OCI-LY7 (cell line): Measurements from ENCODE around the gene CD2BP2. TPM values are rescaled to one million over a fixed set of nuclear protein-coding genes. Genes with fewer than 3 reads are reported as not detected.
A peak's percentile ranks its signal among the peaks of the same experiment; 100 is the strongest.

ENCODE experiments used
- BruUV-seq: library from RNA; stranded (reverse); fragments of 400-500 nt; replicated peaks from 2 replicates; lab custom pipeline; 2021; lab: Mats Ljungman, UMichigan
- CTCF ChIA-PET: fragments of 300-600 bp; sonication (Branson Sonifier 250); formaldehyde crosslinking; loops from one replicate; lab custom pipeline; 2022; ENCODE audit warnings: antibody characterized with exemption; ENCODE audit not compliant: unreplicated experiment; lab: Charles Lee
- POLR2A ChIA-PET: fragments of 300-600 bp; sonication (Branson Sonifier 250); formaldehyde crosslinking; loops from one replicate; lab custom pipeline; 2022; ENCODE audit warnings: antibody characterized with exemption; lab: Charles Lee
- DNase-seq: peaks from one replicate; pipeline ENCODE4 v3.0.0-alpha.2; 2015; ENCODE audit warnings: low spot score
- H2AFZ ChIP-seq: fragments of 200-600 bp; sonication (generic), shearing (Covaris generic); 2 replicates; pipeline ENCODE4 v1.6.1; 2014; ENCODE audit warnings: mild to moderate bottlenecking, antibody characterized with exemption, low read length, moderate library complexity
- H3K27ac ChIP-seq: fragments of 200-600 bp; sonication (generic); 2 replicates; pipeline ENCODE4 v1.5.1; 2014; ENCODE audit warnings: mixed run types, low read depth, mild to moderate bottlenecking, moderate library complexity, low read length, inconsistent platforms; ENCODE audit not compliant: poor library complexity, severe bottlenecking
- H3K36me3 ChIP-seq: fragments of 200-600 bp; sonication (generic); 2 replicates; pipeline ENCODE4 v1.6.1; 2014; ENCODE audit warnings: mild to moderate bottlenecking, antibody characterized with exemption, low read length, moderate library complexity, mixed read lengths; ENCODE audit not compliant: insufficient read depth
- H3K4me1 ChIP-seq: fragments of 200-600 bp; sonication (generic); 2 replicates; pipeline ENCODE4 v1.5.1; 2014; ENCODE audit warnings: mild to moderate bottlenecking, low read length; ENCODE audit not compliant: insufficient read depth, poor library complexity, severe bottlenecking
- H3K4me2 ChIP-seq: fragments of 200-600 bp; sonication (generic); 2 replicates; pipeline ENCODE4 v1.6.1; 2014; ENCODE audit warnings: mild to moderate bottlenecking, low read length
- H3K4me3 ChIP-seq: fragments of 200-600 bp; sonication (generic); 2 replicates; pipeline ENCODE4 v1.5.1; 2014; ENCODE audit warnings: mild to moderate bottlenecking, low read depth, low read length; ENCODE audit not compliant: poor library complexity, severe bottlenecking
- H3K79me2 ChIP-seq: fragments of 200-600 bp; sonication (generic); 2 replicates; pipeline ENCODE4 v1.6.1; 2016; ENCODE audit warnings: low read depth, mild to moderate bottlenecking, low read length, moderate library complexity, mixed read lengths; ENCODE audit not compliant: insufficient read depth
- H3K9me2 ChIP-seq: fragments of 200-600 bp; sonication (generic); 2 replicates; pipeline ENCODE4 v1.6.1; 2016; ENCODE audit warnings: mild to moderate bottlenecking, low read length, mixed read lengths; ENCODE audit not compliant: insufficient read depth
- H3K9me3 ChIP-seq: fragments of 200-600 bp; sonication (generic); 2 replicates; pipeline ENCODE4 v1.6.1; 2014; ENCODE audit warnings: mild to moderate bottlenecking, mixed run types, low read length, mixed read lengths
- H4K20me1 ChIP-seq: fragments of 200-600 bp; sonication (generic); 2 replicates; pipeline ENCODE4 v1.6.1; 2014; ENCODE audit warnings: mild to moderate bottlenecking, antibody characterized with exemption, low read length, moderate library complexity, mixed read lengths; ENCODE audit not compliant: insufficient read depth
- CTCF ChIP-seq: fragments of 200-600 bp; sonication (generic); conservative IDR thresholded peaks from 2 replicates; pipeline ENCODE4 v1.5.1; 2014; ENCODE audit warnings: mild to moderate bottlenecking, antibody characterized with exemption, low read length, moderate library complexity, mixed read lengths
- EZH2phosphoT487 ChIP-seq: fragments of 200-600 bp; sonication (generic); IDR thresholded peaks from 2 replicates; pipeline ENCODE4 v1.6.1; 2018; ENCODE audit warnings: low read depth, borderline replicate concordance, mild to moderate bottlenecking, mixed run types, antibody characterized with exemption, low read length, moderate library complexity, mixed read lengths
- intact Hi-C: fragments of 100-400 bp; cut with micrococcal nuclease; formaldehyde crosslinking; loops from one replicate; pipeline ENCODE4 v1.10.0; 2022; ENCODE audit not compliant: unreplicated experiment
- total RNA-seq, 2 experiments: library from RNA; depleted of rRNA in 1 of 2; stranded (reverse); fragments of >200 nt in 1 of 2; shearing (Covaris generic) in 1 of 2; gene quantifications; 2 replicates each; pipeline ENCODE4 v1.2.3, GENCODE V29; 2014 to 2022

The CD2BP2 gene
- total RNA-seq, 2 experiments from 2014 or later: 69.2 to 111 TPM

- BruUV-seq: no TSS peak
- H3K36me3 ChIP-seq: peaks cover 63% of the 10 kb centered on the region
- TF ChIP-seq CTCF (no peak), EZH2phosphoT487 (no peak)
- peak overlapping the region; percentile 99 for H3K4me2 ChIP-seq
- H3K4me3 ChIP-seq: peak overlapping the region; percentile 98
- intact Hi-C loops: loop anchor here (10.0 kb wide), 1 partner anchor 287 kb away; the partner anchor contains the start of gene ALDOA
- peaks cover 88% of the 10 kb centered on the region for H3K4me1 ChIP-seq
- CTCF ChIA-PET: interaction anchor here (1.1 kb wide), 1 partner anchor 10 kb away, joined by 3 read pairs; no protein-coding TSS in a partner anchor
- H4K20me1 ChIP-seq: no peaks in the 10 kb centered on the region
- H3K9me3 ChIP-seq: no peaks in the 10 kb centered on the region
- no peak overlapping the region for H2AFZ ChIP-seq
- peak; percentile 36 for DNase-seq
- peaks cover 37% of the 10 kb centered on the region for H3K79me2 ChIP-seq
- peak overlapping the region; percentile 98 for H3K27ac ChIP-seq
- H3K9me2 ChIP-seq: no peaks in the 10 kb centered on the region
- POLR2A ChIA-PET: interaction anchor here (4.5 kb wide), 1 partner anchor 19 kb away, joined by 21 read pairs; the partner anchor contains the start of gene TBC1D10B
These were observed 3.3 kb downstream of the CD2BP2 start for GRCh38 chr16:30351586-30352419.

GRCh38 chr16:30351001-30351441, 4.1 kb downstream of the CD2BP2 start:
- TF ChIP-seq CTCF (no peak), EZH2phosphoT487 (no peak)
- BruUV-seq: TSS peak; percentile 14
- Histone ChIP-seq H3K4me3 (peak overlapping the region; percentile 98), H3K79me2 (peaks cover 37% of the 10 kb centered on the region), H3K4me2 (peak overlapping the region; percentile 99), H4K20me1 (no peaks in the 10 kb centered on the region), H3K36me3 (peaks cover 55% of the 10 kb centered on the region), H2AFZ (no peak overlapping the region), H3K27ac (peak overlapping the region; percentile 98), H3K4me1 (peaks cover 88% of the 10 kb centered on the region), H3K9me2 (no peaks in the 10 kb centered on the region), H3K9me3 (no peaks in the 10 kb centered on the region)
- intact Hi-C loops: loop anchor here (10.0 kb wide), 1 partner anchor 286 kb away; the partner anchor contains the start of gene ALDOA
- peak; percentile 43 for DNase-seq
- POLR2A ChIA-PET: interaction anchor here (4.5 kb wide), 1 partner anchor 20 kb away, joined by 21 read pairs; the partner anchor contains the start of gene TBC1D10B
- CTCF ChIA-PET: interaction anchor here (1.1 to 1.2 kb wide), 2 partner anchors 9 to 20 kb away, joined by 3 read pairs; no protein-coding TSS in a partner anchor
